Measurements from ENCODE around the gene ZNF750.
"Not testable (repeated sequence)": the region's sequence is repeated elsewhere in the genome, so short reads cannot be mapped to it uniquely, and the experiment has no call there.

The ZNF750 gene

DNA sequence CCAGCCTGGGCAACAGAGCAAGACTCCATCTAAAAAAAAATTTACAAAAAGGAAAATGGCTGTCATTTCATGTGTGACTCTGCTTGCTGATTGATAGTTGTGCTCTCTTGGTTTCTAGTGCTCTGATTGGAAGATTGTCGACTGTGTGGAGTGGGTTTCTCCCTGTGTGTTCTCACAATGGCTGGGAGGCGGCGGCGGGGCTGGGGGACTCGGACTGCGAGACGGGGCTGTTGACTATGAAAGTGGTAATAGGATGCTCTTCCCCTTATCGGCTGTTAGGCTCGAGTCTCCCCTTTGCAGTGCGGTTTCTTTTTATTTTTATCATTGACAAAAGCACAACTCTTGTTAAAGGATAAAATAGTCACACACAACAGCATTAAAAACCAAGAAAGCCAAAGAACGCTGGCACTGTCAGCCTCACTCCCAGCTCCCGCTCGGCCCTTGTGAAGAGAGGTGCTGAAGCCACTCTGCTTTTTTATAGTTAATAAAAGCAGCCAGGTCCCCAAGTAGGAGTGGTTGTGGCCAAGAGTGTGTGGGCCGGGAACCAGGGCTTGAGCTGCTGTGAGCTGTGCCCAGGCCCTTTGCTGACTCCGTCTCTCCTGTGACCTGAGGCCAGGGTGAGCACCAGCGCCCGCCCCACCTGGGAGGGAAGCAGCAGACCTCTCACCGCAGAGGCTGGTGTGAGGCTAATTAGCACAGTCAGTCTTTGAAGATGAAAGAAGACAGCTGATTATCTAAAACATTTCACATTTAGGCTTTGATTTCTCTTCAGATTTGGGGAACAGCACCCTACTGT is 51.4 kb downstream of the ZNF750 start:
- no peak for DNase-seq (ENCODE audit: low read depth)
- TF ChIP-seq, protein P1, sequence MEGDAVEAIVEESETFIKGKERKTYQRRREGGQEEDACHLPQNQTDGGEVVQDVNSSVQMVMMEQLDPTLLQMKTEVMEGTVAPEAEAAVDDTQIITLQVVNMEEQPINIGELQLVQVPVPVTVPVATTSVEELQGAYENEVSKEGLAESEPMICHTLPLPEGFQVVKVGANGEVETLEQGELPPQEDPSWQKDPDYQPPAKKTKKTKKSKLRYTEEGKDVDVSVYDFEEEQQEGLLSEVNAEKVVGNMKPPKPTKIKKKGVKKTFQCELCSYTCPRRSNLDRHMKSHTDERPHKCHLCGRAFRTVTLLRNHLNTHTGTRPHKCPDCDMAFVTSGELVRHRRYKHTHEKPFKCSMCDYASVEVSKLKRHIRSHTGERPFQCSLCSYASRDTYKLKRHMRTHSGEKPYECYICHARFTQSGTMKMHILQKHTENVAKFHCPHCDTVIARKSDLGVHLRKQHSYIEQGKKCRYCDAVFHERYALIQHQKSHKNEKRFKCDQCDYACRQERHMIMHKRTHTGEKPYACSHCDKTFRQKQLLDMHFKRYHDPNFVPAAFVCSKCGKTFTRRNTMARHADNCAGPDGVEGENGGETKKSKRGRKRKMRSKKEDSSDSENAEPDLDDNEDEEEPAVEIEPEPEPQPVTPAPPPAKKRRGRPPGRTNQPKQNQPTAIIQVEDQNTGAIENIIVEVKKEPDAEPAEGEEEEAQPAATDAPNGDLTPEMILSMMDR (IDR thresholded peaks at IDR 0.05; ENCODE audit: low read length, missing control alignments) = no peak

DNA sequence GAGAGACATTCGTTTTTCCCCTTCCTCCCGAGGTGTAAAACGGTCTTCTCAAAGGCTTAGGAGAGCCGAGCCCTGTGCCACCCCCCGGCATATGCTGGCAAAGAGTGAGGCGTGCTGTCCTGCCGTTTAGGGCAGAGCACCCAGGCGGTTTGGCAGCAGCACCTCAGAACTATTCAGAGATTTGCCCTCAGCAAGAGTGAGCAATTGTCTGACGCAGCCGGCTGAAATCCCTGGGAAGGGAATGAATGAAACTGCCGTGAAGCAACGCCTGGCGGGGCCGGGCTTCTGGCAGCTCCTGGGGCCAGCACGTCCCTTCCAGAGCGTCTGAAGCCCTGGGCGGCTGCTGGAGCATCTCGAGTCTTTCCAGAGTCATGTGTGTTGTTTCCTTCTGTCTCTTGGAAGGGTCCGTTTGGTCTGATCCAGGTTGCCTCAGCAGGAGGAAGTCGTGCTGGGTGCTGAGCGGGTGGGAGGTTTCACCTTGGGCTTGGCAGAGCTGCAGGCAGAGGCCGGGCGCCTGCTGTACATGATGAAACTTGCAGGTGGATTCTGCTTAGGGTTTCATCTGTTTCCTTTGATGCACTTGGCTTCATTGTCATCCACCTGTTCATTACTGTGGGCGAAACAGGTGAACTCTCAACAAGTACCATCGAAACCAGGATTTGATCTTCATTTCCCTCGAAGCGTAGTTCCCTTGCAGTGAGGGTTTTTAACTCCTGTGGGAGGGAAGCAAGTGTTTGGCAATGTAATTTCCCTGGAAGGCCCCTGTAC is 52.6 kb downstream of the ZNF750 start:
- H3K4me3 ChIP-seq (replicated peaks; ENCODE audit: low read depth, low read length) = no peak overlapping the region
- DNase-seq (ENCODE audit: low read depth) = no peak
- TF ChIP-seq, protein P1 (IDR thresholded peaks at IDR 0.05; ENCODE audit: low read length, missing control alignments) = no peak

More for the DNA sequence above, 51.4 kb downstream of the ZNF750 start:
- no peak overlapping the region for H3K4me3 ChIP-seq (replicated peaks; ENCODE audit: low read depth, low read length)

DNA sequence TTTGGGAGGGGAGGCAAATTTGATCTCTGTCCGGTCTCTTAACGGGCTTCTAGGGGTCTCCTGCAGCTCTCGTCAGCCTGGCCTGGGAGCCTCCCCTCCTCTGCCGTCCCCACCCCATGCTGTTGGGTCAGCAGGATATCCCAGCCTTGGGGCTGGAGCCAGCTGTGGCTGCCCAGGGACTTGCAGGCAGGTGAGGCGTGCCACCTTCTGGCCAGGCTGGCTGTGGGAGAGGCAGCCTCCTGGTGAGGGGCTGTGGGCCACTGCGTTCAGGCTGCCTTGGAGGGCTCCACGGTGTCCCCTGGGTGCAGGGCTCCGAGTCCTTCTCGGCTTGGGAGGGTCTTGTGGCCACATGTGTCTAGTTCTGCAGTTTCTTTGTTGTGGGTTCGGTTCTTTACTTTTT is 53.4 kb downstream of the ZNF750 start:
- DNase-seq (ENCODE audit: low read depth) = no peak
- no peak overlapping the region for H3K4me3 ChIP-seq (replicated peaks; ENCODE audit: low read depth, low read length)
- TF ChIP-seq, protein P1 (IDR thresholded peaks at IDR 0.05; ENCODE audit: low read length, missing control alignments) = no peak

DNA sequence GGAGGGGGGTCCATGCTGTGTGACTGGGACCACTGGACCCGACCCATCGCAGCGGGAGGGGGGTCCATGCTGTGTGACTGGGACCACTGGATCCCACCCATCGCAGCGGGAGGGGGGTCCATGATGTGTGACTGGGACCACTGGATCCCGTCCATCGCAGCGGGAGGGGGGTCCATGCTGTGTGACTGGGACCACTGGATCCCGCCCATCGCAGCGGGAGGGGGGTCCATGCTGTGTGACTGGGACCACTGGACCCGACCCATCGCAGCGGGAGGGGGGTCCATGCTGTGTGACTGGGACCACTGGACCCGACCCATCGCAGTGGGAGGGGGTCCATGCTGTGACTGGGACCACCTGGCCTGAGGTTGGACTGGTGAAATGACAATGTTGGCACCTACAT is 54.2 kb downstream of the ZNF750 start:
- not testable (repeated sequence) for DNase-seq (ENCODE audit: low read depth); H3K4me3 ChIP-seq (replicated peaks; ENCODE audit: low read depth, low read length)

DNA sequence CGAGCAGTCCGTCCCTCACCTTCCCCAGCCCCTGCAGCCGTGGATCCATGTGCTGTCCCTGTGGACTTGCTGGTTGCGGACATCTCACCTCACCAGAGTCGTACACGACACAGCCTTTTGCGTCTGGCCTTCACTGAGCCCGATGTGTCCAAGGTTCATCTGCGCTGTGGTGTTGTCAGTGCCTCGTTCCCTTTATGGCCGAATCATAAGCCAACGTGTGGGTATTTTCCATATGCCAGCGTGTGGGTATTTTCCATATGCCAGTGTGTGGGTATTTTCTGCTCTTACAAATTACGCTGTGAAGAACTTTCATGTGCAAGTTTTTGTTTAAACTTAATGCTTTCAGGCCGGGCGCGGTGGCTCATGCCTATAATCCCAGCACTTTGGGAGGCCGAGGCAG is 56.3 kb downstream of the ZNF750 start:
- H3K4me3 ChIP-seq (replicated peaks; ENCODE audit: low read depth, low read length) = no peak overlapping the region
- TF ChIP-seq, protein P1 (IDR thresholded peaks at IDR 0.05; ENCODE audit: low read length, missing control alignments) = no peak
- DNase-seq (ENCODE audit: low read depth) = no peak

DNA sequence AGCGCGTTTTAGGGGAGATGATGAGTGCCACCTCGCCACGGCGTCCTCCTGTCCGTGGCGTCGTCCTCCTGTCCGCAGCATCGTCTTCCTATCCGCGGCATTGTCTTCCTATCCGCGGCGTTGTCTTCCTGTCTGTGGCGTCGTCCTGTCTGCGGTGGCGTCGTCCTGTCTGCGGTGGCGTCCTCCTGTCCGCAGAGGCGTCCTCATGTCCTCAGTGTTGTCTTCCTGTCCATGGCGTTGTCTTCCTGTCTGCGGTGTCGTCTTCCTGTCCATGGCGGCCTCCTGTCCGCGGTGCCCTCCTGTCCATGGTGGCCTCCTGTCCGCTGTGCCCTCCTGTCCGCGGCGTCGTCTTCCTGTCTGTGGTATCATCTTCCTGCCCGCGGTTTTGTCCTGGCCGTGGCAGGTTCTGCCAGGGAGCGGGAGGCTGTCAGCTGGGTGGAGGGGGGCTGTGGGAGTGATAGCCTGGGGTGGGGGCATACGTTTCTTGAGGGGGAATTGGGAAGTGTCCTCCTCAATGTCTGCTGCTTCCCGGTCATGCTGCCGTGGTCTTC is 57.1 kb downstream of the ZNF750 start:
- TF ChIP-seq, protein P1 (IDR thresholded peaks at IDR 0.05; ENCODE audit: low read length, missing control alignments) = no peak

DNA sequence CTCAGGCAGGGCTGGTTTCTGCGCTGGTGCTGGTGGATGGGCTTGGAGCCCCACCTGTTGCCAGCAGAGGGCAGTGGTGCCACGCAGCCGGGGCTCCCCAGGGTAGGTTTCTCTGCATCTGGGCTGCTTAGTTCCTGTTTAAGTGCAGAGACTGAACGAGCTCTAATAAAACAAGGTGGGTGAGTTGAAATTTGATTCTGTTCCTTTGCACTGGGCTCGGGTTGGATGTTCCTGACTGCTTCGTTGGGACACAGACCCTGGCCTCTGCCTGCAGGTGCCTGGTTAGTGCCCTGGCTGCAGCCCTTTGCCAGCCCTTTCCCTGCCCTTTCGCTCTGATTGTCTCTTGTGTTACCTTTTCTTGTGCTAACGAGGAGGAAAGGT is 57.9 kb downstream of the ZNF750 start:
- TF ChIP-seq, protein P1 (IDR thresholded peaks at IDR 0.05; ENCODE audit: low read length, missing control alignments) = peak; percentile 99
- no peak overlapping the region for H3K4me3 ChIP-seq (replicated peaks; ENCODE audit: low read depth, low read length)
- DNase-seq (ENCODE audit: low read depth) = peak; percentile 78

More for the DNA sequence above, 57.1 kb downstream of the ZNF750 start:
- no peak for DNase-seq (ENCODE audit: low read depth)
- no peak overlapping the region for H3K4me3 ChIP-seq (replicated peaks; ENCODE audit: low read depth, low read length)

All from fibroblast of pulmonary artery (primary cell).